ENCODE data around the gene ARHGEF28.

ARHGEF28 gene

DNA sequence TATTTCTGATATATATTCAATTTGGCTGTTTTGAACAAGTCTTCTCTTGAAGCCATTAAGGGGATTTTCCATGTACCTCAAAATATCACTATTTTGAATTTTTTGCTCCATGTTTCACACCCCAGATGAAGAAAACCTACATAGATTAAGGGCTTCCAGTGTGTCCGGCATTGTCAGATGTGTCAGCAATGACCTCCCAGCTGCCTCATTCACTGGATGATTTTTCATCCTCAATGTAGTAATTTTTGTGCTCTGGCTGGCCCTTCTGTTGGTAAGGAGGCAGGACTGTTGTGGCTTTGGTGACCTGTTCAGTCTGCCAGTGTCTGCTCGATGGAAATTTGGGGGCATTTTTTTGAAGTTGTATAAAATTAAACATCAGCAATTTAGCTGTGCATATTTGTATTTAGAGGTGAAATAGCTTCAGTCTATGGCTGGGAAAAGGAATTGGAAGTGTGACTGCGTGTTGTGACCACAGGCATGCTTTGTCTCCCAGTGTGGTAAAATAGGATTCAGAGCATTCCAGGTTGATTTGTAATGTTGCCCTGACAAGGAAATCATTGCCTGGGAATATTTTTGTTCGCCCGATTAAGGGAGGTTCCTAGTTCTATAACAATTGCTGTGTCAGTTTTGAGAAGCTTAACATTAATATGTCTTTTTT lies 312.4 kb downstream of the ARHGEF28 start:
- DNase-seq (ENCODE audit: low read depth, low spot score), result peak; percentile 73

DNA sequence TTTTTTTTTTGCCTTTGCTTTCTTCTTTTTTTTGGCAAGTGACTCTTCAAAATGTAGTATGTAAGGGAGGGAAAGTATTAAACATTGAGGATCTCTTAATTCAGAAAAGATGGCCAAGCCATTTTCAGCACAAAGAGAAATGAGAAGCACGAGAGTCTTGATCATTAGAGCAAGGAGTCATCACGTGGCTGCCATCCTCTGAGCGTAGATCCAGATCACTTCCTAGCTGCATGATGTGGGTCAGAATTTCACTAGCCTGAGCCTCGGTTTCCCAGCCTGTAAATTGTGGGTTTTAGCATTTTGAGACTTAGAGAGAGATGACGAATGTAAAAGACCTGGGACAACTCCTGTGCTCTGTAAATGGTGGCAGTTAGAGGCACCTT lies 312.9 kb downstream of the ARHGEF28 start:
- no peak for DNase-seq (ENCODE audit: low read depth, low spot score)

DNA sequence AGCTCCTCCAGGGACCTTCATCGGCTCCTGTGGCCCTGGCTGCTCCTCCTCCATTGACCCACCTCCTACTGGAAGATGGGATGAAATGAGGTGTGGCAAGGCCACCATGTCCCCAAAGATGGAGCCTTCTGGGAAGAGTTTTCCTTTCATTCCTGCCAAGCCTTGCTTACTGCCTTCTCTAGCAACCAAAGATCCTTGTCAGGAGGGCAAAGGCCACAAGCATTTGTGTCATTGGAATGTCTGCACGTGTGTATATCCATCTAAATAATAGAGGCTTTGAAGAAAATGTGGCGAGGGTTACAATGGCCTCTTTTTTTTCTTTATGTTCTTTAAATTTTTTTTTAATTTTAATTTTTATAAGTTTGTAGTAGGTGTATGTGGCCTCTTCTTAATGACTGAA lies 313.6 kb downstream of the ARHGEF28 start:
- no peak for DNase-seq (ENCODE audit: low read depth, low spot score)

GRCh38 chr5:73940026-73940425 lies 314.0 kb downstream of the ARHGEF28 start:
- no peak for DNase-seq (ENCODE audit: low read depth, low spot score)

DNA sequence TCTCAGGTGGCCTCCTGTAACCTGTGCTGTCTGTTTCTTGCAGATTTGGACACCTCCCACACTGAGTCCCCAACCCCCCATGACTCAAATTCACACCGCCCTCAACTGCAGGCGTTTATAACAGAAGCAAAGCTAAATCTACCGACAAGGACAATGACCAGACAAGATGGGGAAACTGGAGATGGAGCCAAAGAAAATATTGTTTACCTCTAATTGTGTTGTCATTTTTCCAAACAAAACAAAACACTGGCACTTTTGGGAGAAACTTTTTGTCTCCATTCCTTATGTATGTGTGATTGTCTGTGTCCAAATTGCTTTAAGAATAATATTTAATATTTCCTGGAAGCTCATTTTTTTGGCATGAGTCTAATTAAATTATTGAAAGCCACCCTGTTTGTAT lies 314.8 kb downstream of the ARHGEF28 start:
- DNase-seq (ENCODE audit: low read depth, low spot score), result no peak

DNA sequence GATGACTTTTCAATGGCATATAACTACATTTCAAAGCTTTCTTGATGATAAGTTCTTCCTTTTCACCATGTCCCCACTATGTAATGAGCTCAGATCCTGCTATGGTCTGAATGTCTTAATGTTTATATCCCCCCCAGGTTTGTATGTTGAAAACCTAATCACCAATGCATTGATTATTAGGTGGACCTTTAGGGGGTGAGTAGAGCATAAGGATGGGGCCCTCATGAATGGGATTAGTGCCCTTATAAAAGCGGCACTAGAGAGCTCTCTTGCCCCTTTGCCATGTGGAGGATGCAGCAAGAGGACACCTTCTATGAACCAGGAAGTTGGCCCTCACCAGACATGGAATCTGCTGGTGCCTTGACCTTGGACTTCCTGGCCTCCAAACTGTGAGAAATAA lies 316.8 kb downstream of the ARHGEF28 start:
- DNase-seq (ENCODE audit: low read depth, low spot score), result no peak

DNA sequence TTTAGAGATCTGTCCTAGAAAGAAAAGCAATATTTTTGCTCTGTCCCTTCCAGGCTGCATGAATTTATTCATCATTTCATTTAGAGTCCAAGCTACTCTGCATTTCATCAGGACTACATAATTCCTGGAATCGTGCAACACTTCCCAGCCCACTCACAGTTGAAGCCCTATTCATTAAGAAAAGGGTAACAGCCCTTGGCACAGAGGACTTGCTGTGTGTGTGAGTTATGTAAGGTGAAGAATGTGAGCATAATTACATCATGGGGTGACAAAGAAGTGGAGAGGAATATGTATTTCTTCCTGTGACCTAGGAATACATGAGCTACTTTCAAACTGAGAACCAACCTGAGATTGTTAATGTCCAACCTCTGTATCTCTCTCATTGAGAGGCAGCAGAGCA lies 317.4 kb downstream of the ARHGEF28 start:
- no peak for DNase-seq (ENCODE audit: low read depth, low spot score)

- DNase-seq (ENCODE audit: low read depth, low spot score), result no peak
These were observed 318.6 kb downstream of the ARHGEF28 start for GRCh38 chr5:73944581-73944980.

DNA sequence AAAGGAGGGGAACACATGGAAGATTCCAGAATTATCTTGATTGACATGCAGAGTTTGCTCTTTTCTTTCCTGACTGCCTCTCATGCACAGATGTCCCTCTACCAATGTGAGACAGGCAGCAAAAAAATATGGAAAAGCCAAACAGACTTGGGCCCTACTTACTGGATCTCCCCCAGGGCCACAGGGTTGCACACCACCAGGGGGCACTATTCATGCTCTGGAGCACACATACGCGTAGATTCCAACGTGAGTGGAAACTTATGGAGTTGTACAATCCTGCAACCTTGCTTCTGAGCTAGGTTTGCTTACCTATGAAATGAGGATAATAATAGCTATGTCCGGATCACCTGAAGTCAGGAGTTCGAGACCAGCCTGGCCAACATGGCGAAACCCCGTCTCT lies 319.5 kb downstream of the ARHGEF28 start:
- DNase-seq (ENCODE audit: low read depth, low spot score), result no peak

DNA sequence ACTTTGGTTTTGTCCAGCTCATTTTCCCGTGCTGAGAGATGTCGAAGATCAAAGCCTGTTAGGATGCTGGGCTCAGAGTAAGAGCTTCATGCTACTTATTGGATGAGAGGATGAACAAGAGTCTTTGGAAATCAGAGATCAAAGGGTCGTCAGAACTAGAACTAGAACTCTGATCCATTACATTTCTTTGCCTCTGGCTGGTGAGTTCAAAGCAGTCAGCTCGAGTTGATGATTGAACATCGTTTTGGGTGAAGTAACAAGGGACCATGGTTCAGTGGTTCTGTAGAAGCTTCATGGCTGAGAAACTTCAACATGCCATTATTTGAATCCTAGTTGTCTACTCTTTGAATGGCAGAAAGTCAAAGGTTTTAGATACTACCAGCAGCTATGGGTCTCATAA lies 320.3 kb downstream of the ARHGEF28 start:
- DNase-seq (ENCODE audit: low read depth, low spot score), result no peak

- no peak for DNase-seq (ENCODE audit: low read depth, low spot score)
These were observed 321.1 kb downstream of the ARHGEF28 start for GRCh38 chr5:73946919-73947602.

DNA sequence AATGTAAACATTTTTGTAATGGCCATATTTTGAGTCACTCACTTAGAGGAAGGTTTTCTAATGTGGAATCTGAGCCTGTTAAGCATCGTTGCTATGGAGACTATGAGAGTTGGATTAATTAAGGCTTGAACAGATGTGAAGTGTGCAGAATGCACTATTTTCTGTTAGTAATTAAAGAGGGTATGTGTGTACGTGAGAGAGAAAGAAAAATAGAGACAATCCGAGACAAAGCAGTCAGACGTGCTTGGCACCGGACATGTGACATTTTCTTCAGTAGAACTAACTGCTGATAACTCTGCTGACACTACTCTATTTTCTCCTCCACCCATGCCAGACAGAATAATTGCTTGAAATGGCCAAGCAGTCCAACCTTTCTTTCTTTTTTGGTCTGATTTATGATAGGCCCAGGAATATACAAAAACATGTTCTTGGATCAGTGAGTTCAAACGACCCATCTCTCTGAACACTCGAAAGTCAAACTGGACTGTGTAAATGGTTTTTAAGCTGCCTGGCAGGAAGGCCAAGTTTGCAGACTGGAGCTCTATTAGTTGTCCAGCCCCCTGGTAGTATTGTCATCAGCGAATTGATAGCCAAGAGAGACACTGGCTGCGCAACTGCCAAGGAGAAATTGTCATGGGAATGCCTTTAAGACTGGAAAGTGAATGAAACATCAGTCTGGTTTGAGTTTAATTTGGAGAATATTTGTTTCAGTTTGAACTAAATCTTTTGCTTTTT lies 322.1 kb downstream of the ARHGEF28 start:
- no peak for DNase-seq (ENCODE audit: low read depth, low spot score)

GRCh38 chr5:73948720-73949119 lies 322.7 kb downstream of the ARHGEF28 start:
- DNase-seq (ENCODE audit: low read depth, low spot score), result no peak

GRCh38 chr5:73950441-73950873 lies 324.5 kb downstream of the ARHGEF28 start:
- DNase-seq (ENCODE audit: low read depth, low spot score), result no peak

- DNase-seq (ENCODE audit: low read depth, low spot score), result no peak
These were observed 325.0 kb downstream of the ARHGEF28 start for GRCh38 chr5:73950912-73951430.

GRCh38 chr5:73952872-73953271 lies 326.9 kb downstream of the ARHGEF28 start:
- DNase-seq (ENCODE audit: low read depth, low spot score), result no peak

DNA sequence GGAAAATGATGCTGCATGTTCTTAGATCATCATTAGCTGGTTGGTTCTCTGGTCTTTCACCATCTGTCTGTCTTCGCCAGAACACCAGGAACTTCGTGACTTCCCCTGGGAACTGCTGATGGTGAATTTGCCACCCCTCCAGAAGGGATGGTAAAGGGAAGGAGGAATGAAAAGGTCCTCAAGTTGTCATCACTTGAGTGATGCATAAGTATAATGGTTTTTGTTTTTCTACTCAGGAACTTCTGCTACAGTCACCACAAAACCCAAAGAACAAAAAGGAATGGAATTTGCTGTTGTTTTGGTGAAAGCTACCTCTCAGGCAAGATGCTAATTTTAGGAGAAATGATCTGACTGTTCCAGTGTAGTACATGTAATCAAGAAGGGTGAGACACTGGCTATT lies 328.4 kb downstream of the ARHGEF28 start:
- DNase-seq (ENCODE audit: low read depth, low spot score), result no peak

GRCh38 chr5:73955271-73955846 lies 329.4 kb downstream of the ARHGEF28 start:
- no peak for DNase-seq (ENCODE audit: low read depth, low spot score)

DNA sequence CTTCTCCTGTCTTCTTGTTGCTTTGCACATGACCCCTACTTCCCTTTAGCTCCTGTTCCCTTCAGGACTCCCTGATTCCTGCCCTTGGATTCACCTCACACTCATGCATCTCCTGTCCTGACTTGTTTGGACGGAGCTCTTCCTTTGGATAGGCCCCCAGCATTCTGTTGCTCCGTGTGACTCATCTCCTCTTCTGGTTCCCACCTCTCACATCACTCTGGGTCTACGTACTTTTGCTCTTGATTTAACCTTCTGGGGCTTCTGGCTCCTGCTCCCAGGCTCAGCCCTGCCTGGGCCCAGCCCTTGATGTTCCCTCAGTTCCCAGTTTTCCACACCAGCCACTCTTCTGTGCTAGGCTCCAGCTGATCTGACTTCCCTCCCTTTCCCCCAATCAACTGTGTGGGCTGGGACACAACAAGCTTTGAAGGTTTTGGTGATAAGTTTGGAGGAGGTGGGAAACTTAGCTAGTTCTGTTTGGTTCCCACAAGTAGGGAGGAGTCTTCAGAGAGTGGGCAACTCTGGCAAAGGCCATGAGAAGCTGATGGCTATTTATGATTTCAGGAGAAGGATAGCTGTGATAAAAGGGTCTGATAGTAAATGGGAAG lies 331.5 kb downstream of the ARHGEF28 start:
- no peak for DNase-seq (ENCODE audit: low read depth, low spot score)

GRCh38 chr5:73958037-73958436 lies 332.0 kb downstream of the ARHGEF28 start:
- no peak for DNase-seq (ENCODE audit: low read depth, low spot score)

DNA sequence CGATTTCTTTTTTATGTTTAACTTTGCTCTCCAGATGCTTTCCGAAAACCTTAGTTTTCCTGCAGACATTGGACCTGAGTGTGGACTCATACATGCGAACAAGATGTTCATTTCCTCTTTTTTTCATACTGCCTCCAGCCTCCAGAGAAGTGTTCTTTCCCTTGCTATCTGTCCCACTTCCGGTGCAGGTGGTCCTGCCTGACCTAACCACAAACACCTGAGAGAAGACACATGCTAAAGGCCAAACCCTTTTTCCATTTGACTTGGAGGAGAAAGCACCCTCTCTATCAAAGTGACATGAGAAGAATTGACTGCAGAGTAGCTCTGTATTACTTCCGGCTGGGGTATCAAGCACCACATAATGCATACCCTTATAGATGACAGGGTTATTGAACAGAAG lies 334.0 kb downstream of the ARHGEF28 start:
- DNase-seq (ENCODE audit: low read depth, low spot score), result no peak

- DNase-seq (ENCODE audit: low read depth, low spot score), result no peak
These were observed 334.4 kb downstream of the ARHGEF28 start for GRCh38 chr5:73960426-73960825.
